Gastrocnemius medialis (tissue), 4 donors: ENCODE data around the gene PDE9A.

Source experiments
- POLR2A ChIP-seq, 2 donors: fragments of 450-650 bp; IDR thresholded peaks; one replicate each; pipeline ENCODE4 v1.6.1; 2017; ENCODE audit warnings: antibody characterized with exemption in 2 of 2, mild to moderate bottlenecking in 2 of 2, moderate library complexity in 2 of 2
- TF ChIP-seq, protein P1 (sequence below), 5 experiments: fragments of 450-650 bp in 3 of 5; fragments of 200-600 bp in 2 of 5; sonication (generic) in 2 of 5; IDR thresholded peaks in 4 of 5; conservative IDR thresholded peaks in 1 of 5; 1 replicate in 4 of 5; 2 replicates in 1 of 5; pipeline ENCODE4 v1.5.1; 2016 to 2019; ENCODE audit warnings: antibody characterized with exemption in 5 of 5, mild to moderate bottlenecking in 3 of 5, moderate library complexity in 3 of 5

DNA sequence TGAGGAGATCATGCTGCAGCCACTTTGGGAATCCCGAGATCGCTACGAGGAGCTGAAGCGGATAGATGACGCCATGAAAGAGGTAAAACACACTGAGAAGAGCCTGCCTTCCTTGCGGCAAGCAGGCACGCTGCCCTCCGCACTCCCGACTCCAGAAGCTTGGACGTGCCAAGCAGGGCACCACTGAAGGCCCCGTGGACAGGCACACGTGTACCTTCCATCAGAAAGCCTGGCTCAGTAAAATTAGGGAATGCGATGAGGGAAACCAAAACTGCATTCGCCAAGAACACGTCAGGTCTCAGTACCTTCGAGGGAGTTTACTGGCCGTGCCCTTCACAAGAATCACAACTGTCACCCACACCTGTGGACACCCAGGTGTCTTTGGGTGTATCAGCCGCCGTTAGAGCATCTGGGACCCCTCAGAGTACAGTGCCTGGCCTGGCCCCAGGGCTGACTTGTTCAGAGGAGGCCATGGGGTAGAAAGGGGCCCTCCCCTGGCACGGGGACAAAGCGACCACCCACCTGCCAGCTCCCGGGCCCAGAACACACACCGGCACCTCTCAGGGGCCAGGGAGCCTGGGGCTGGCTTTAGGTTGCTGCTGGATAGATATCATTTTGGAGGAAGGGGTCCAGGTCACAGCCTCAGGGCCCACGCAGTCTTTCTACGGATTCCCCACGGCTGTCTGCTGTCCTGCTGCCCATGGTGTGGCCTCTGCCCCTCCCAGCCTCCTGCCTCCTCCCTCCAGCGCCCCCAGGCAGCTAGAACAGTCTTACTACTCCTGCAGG, 117.5 kb downstream of the PDE9A start:
- TF ChIP-seq, protein P1, sequence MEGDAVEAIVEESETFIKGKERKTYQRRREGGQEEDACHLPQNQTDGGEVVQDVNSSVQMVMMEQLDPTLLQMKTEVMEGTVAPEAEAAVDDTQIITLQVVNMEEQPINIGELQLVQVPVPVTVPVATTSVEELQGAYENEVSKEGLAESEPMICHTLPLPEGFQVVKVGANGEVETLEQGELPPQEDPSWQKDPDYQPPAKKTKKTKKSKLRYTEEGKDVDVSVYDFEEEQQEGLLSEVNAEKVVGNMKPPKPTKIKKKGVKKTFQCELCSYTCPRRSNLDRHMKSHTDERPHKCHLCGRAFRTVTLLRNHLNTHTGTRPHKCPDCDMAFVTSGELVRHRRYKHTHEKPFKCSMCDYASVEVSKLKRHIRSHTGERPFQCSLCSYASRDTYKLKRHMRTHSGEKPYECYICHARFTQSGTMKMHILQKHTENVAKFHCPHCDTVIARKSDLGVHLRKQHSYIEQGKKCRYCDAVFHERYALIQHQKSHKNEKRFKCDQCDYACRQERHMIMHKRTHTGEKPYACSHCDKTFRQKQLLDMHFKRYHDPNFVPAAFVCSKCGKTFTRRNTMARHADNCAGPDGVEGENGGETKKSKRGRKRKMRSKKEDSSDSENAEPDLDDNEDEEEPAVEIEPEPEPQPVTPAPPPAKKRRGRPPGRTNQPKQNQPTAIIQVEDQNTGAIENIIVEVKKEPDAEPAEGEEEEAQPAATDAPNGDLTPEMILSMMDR (IDR thresholded peaks at IDR 0.05 in 4 of 5, conservative IDR thresholded peaks at IDR 0.05 in 1 of 5): no peak
- TF ChIP-seq POLR2A (IDR thresholded peaks at IDR 0.05): no peak
